Endothelial cell of umbilical vein (primary cell): Measurements from ENCODE around the gene PSME4.

Experiments used
- FOS ChIP-seq: IDR thresholded peaks from 2 replicates; pipeline ENCODE4 v1.6.1; 2011; ENCODE audit warnings: mild to moderate bottlenecking, low read length, moderate library complexity, borderline replicate concordance; ENCODE audit not compliant: insufficient read depth
- GATA2 ChIP-seq: IDR thresholded peaks from 2 replicates; pipeline ENCODE4 v1.7.0; 2011; ENCODE audit warnings: low read depth, mild to moderate bottlenecking, moderate library complexity, mixed read lengths, low read length; ENCODE audit not compliant: insufficient read length, insufficient read depth
- MYC ChIP-seq: IDR thresholded peaks from one replicate; pipeline ENCODE4 v1.6.1; 2011; ENCODE audit warnings: mild to moderate bottlenecking, low read depth, low read length
- POLR2AphosphoS5 ChIP-seq: IDR thresholded peaks from 2 replicates; pipeline ENCODE4 v1.6.1; 2012; ENCODE audit warnings: low read depth, mild to moderate bottlenecking, control low read depth, low read length, moderate library complexity; ENCODE audit not compliant: insufficient read depth
- TF ChIP-seq, protein P1 (sequence below): IDR thresholded peaks from 2 replicates; pipeline ENCODE4 v1.6.1; 2011; ENCODE audit not compliant: insufficient read depth, insufficient read length

GRCh38 chr2:53819634-53820033, 151.2 kb downstream of the PSME4 start:
- TF ChIP-seq GATA2, result no peak
- TF ChIP-seq, protein P1, sequence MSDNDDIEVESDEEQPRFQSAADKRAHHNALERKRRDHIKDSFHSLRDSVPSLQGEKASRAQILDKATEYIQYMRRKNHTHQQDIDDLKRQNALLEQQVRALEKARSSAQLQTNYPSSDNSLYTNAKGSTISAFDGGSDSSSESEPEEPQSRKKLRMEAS, result no peak
- TF ChIP-seq FOS, result no peak
- TF ChIP-seq POLR2AphosphoS5, result no peak
- TF ChIP-seq MYC, result no peak
